ENCODE results near the gene ALK.

DNA sequence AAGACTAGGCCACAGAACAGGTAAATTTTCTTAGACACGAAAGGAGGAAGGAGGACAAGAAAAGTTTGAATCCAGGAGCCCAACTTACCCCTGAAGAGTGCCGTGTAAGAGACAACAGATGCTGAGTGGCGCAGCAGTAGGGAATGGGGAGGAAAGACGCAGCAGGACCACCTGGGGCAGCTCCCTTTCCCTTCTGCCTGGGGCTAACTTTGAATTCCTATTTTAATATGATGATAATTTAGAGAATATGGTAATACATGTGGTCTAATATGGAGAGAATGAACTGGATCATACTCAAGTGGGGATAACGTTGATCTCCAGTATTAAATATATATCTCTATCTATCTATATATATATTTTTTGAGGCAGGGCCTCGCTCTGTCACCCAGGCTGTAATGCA, 736.9 kb downstream of the ALK start:
- no peak for TF ChIP-seq GATA2 (IDR thresholded peaks at IDR 0.05; ENCODE audit: low read depth, low read length)
- TF ChIP-seq GATA3 (IDR thresholded peaks at IDR 0.05; ENCODE audit: low read depth, low read length): no peak
